Hepatocyte (in vitro differentiated cells): ENCODE data around the gene POU4F3.

Experiments
- CTCF ChIP-seq: fragments of 200-600 bp; sonication (generic); IDR thresholded peaks from 2 replicates; pipeline ENCODE4 v1.5.1; 2016; ENCODE audit warnings: antibody characterized with exemption, mild to moderate bottlenecking; ENCODE audit not compliant: poor library complexity
- EZH2phosphoT487 ChIP-seq: fragments of 200-600 bp; sonication (generic); IDR thresholded peaks from one replicate; pipeline ENCODE4 v1.6.1; 2018; ENCODE audit warnings: antibody characterized with exemption, mild to moderate bottlenecking, low read depth, moderate library complexity; ENCODE audit not compliant: unreplicated experiment, severe bottlenecking

GRCh38 chr5:146331423-146331822, 7.2 kb upstream of the POU4F3 start:
- TF ChIP-seq CTCF, result no peak
- TF ChIP-seq EZH2phosphoT487, result no peak
